SK-N-SH (cell line): ENCODE measurements around the gene ANKS1B. TPM values are rescaled to one million over a fixed set of nuclear protein-coding genes. Genes with fewer than 3 reads are reported as not detected.

Experiments
- CTCF ChIA-PET: fragments of 300-600, 350-600 bp; formaldehyde crosslinking; extraction: SDS; loops from one replicate; lab custom pipeline; 2021; lab: Yijun Ruan, JAX
- POLR2A ChIA-PET: fragments of 350-600 bp; sonication (Branson Sonifier 250); formaldehyde crosslinking; extraction: SDS; loops from one replicate; lab custom pipeline; 2020; ENCODE audit warnings: antibody characterized with exemption, inconsistent platforms; lab: Yijun Ruan, JAX
- DNase-seq: peaks from one replicate; pipeline ENCODE4 v3.0.0; 2012
- H2AFZ ChIP-seq: fragments of 200-600 bp; sonication (generic); 2 replicates; pipeline ENCODE4 v1.8.1; 2016; ENCODE audit warnings: antibody characterized with exemption, mild to moderate bottlenecking, low read depth
- H3F3A ChIP-seq: fragments of 200-600 bp; sonication (generic); replicated peaks from 2 replicates; pipeline ENCODE3; 2016; ENCODE audit warnings: antibody characterized with exemption, mild to moderate bottlenecking; ENCODE audit not compliant: insufficient read depth
- H3K27ac ChIP-seq, 2 experiments: fragments of 200-500 bp in 1 of 2; fragments of 200-600 bp in 1 of 2; sonication (Bioruptor generic) in 1 of 2; sonication (generic), shearing (Covaris generic) in 1 of 2; 2 replicates each; pipeline versions ENCODE4 v1.5.1 to v1.6.1; 2014 to 2016; ENCODE audit warnings: low read depth in 2 of 2, inconsistent platforms in 1 of 2, low read length in 1 of 2, mild to moderate bottlenecking in 1 of 2, mixed read lengths in 1 of 2
- H3K27me3 ChIP-seq: fragments of 200-600 bp; sonication (generic), shearing (Covaris generic); 2 replicates; pipeline ENCODE4 v1.6.1; 2016; ENCODE audit warnings: mixed run types; ENCODE audit not compliant: insufficient read depth
- H3K36me3 ChIP-seq, 2 experiments: fragments of 200-500 bp in 1 of 2; fragments of 200-600 bp in 1 of 2; sonication (Bioruptor generic) in 1 of 2; sonication (generic) in 1 of 2; replicated peaks in 1 of 2; 2 replicates each; pipeline versions ENCODE3 to v1.5.1; 2014 to 2016; ENCODE audit warnings: low read length in 1 of 2, mild to moderate bottlenecking in 1 of 2; ENCODE audit not compliant: insufficient read depth in 2 of 2, control insufficient read depth in 1 of 2
- H3K4me1 ChIP-seq, 2 experiments: fragments of 200-500 bp in 1 of 2; fragments of 200-600 bp in 1 of 2; sonication (Bioruptor generic) in 1 of 2; sonication (generic), shearing (Covaris generic) in 1 of 2; 2 replicates each; pipeline versions ENCODE4 v1.5.1 to v1.6.1; 2014 to 2016; ENCODE audit warnings: low read depth in 1 of 2, low read length in 1 of 2, mixed run types in 1 of 2; ENCODE audit not compliant: insufficient read depth in 2 of 2, control insufficient read depth in 1 of 2
- H3K4me2 ChIP-seq: fragments of 200-600 bp; sonication (generic), shearing (Covaris generic); 2 replicates; pipeline ENCODE4 v1.6.1; 2017; ENCODE audit warnings: mixed run types
- H3K4me3 ChIP-seq, 2 experiments: fragments of 200-500 bp in 1 of 2; fragments of 200-600 bp in 1 of 2; sonication (Bioruptor generic) in 1 of 2; sonication (generic), shearing (Covaris generic) in 1 of 2; 2 replicates each; pipeline versions ENCODE4 v1.5.1 to v1.8.1; 2014 to 2016; ENCODE audit warnings: low read depth in 2 of 2, inconsistent platforms in 1 of 2, low read length in 1 of 2, mild to moderate bottlenecking in 1 of 2, mixed read lengths in 1 of 2, moderate library complexity in 1 of 2
- H3K79me2 ChIP-seq: fragments of 200-600 bp; sonication (generic); 2 replicates; pipeline ENCODE4 v1.8.1; 2017; ENCODE audit warnings: mild to moderate bottlenecking; ENCODE audit not compliant: insufficient read depth
- H3K9ac ChIP-seq: fragments of 200-600 bp; sonication (generic); 2 replicates; pipeline ENCODE4 v1.6.1; 2017; ENCODE audit warnings: mixed run types
- H3K9me2 ChIP-seq: fragments of 200-600 bp; sonication (generic); 2 replicates; pipeline ENCODE4 v1.6.1; 2017; ENCODE audit warnings: mixed run types
- H3K9me3 ChIP-seq: fragments of 200-600 bp; sonication (generic); 2 replicates; pipeline ENCODE4 v1.6.1; 2017; ENCODE audit warnings: mixed run types, mild to moderate bottlenecking, moderate library complexity
- H4K20me1 ChIP-seq: fragments of 200-600 bp; sonication (generic); 2 replicates; pipeline ENCODE4 v1.6.1; 2017; ENCODE audit warnings: mild to moderate bottlenecking, mixed run types; ENCODE audit not compliant: insufficient read depth
- EP300 ChIP-seq, 2 experiments: IDR thresholded peaks; 2 replicates each; pipeline versions ENCODE4 v1.4.0 to v1.6.1; 2012; ENCODE audit warnings: borderline replicate concordance in 1 of 2, low read depth in 1 of 2, low read length in 1 of 2
- EZH2phosphoT487 ChIP-seq: fragments of 200-600 bp; sonication (generic); IDR thresholded peaks from 2 replicates; pipeline ENCODE4 v1.6.1; 2017; ENCODE audit warnings: low read depth, mixed run types, mild to moderate bottlenecking, antibody characterized with exemption, moderate library complexity, borderline replicate concordance
- FOSL2 ChIP-seq: IDR thresholded peaks from 2 replicates; pipeline ENCODE4 v1.4.0; 2012; ENCODE audit warnings: low read depth, mild to moderate bottlenecking, moderate library complexity, borderline replicate concordance
- GABPA ChIP-seq: IDR thresholded peaks from 2 replicates; pipeline ENCODE4 v1.4.0; 2012; ENCODE audit warnings: low read depth, mild to moderate bottlenecking
- MAX ChIP-seq: IDR thresholded peaks from 2 replicates; pipeline ENCODE4 v1.4.0; 2012; ENCODE audit warnings: low read depth
- MXI1 ChIP-seq: IDR thresholded peaks from 2 replicates; pipeline ENCODE4 v1.6.1; 2012; ENCODE audit warnings: mild to moderate bottlenecking, low read depth, low read length, improper control_type of control experiment
- NRF1 ChIP-seq: IDR thresholded peaks from 2 replicates; pipeline ENCODE4 v1.6.1; 2012; ENCODE audit warnings: low read depth, mild to moderate bottlenecking, low read length
- POLR2AphosphoS5 ChIP-seq: IDR thresholded peaks from 2 replicates; pipeline ENCODE4 v1.6.1; 2012; ENCODE audit warnings: low read depth, low read length
- RAD21 ChIP-seq: IDR thresholded peaks from 2 replicates; pipeline ENCODE4 v1.6.1; 2012; ENCODE audit warnings: mild to moderate bottlenecking, low read length
- RCOR1 ChIP-seq: fragments of 150-350 bp; IDR thresholded peaks from 2 replicates; pipeline ENCODE4 v1.6.1; 2017; ENCODE audit warnings: antibody characterized with exemption, low read length
- SMC3 ChIP-seq: IDR thresholded peaks from 2 replicates; pipeline ENCODE4 v1.6.1; 2012; ENCODE audit warnings: low read depth, low read length, improper control_type of control experiment
- TCF12 ChIP-seq: IDR thresholded peaks from 2 replicates; pipeline ENCODE4 v1.4.0; 2012
- USF2 ChIP-seq: fragments of 150-350 bp; IDR thresholded peaks from 2 replicates; pipeline ENCODE4 v1.6.1; 2017; ENCODE audit warnings: antibody characterized with exemption, low read length, low read depth, borderline replicate concordance
- WGBS: methylation state at CpG from one replicate; pipeline ENCODE4 v1.1.6; 2017; ENCODE audit warnings: low lambda C conversion rate; 5-methylcytosine and 5-hydroxymethylcytosine counted together
- polyA plus RNA-seq, 3 experiments: library from polyadenylated mRNA; depleted of rRNA; stranded (reverse); fragments of >200 nt; gene quantifications; 2 replicates each; pipeline ENCODE4 v1.2.3, GENCODE V29; 2012

Gene ANKS1B
- polyA plus RNA-seq, 1 of the 3 experiments (the other 2 are of a cell fraction): 1.8 TPM

- Histone ChIP-seq H4K20me1 (no peaks in the 10 kb centered on the region), H3K4me2 (no peak overlapping the region), H3K9me2 (no peaks in the 10 kb centered on the region), H2AFZ (no peak overlapping the region), H3K9me3 (no peaks in the 10 kb centered on the region), H3F3A (no peaks in the 10 kb centered on the region), H3K4me3 (no peak overlapping the region), H3K9ac (no peak overlapping the region), H3K27me3 (no peaks in the 10 kb centered on the region), H3K36me3 (no peaks in the 10 kb centered on the region), H3K27ac (no peak overlapping the region), H3K4me1 (no peaks in the 10 kb centered on the region), H3K79me2 (no peaks in the 10 kb centered on the region)
- CTCF ChIA-PET: interaction anchor here (1.1 kb wide), 1 partner anchor 14 kb away, joined by 3 read pairs; no protein-coding TSS in a partner anchor
- 63% methylated on average over 3 of the region's 3 CpGs for WGBS
- DNase-seq: no peak
- TF ChIP-seq USF2 (no peak), NRF1 (no peak), GABPA (no peak), SMC3 (no peak), RCOR1 (no peak), FOSL2 (no peak), EP300 (IDR thresholded peaks at IDR 0.05; ENCODE audit: borderline replicate concordance in 1 of 2, low read depth in 1 of 2, low read length in 1 of 2) (no peak), EZH2phosphoT487 (no peak), TCF12 (no peak), RAD21 (no peak)
- POLR2A ChIA-PET: no interaction called here
Observed at GRCh38 chr12:99271071-99271470, 713.7 kb downstream of the ANKS1B start.

GRCh38 chr12:99267038-99267437 is 717.7 kb downstream of the ANKS1B start:
- Histone ChIP-seq H4K20me1 (no peaks in the 10 kb centered on the region), H3K9me3 (no peaks in the 10 kb centered on the region; the same call in 1 of the 2 replicates), H3F3A (no peaks in the 10 kb centered on the region), H3K4me2 (no peak overlapping the region), H3K27me3 (no peaks in the 10 kb centered on the region), H3K4me3 (no peak overlapping the region), H3K4me1 (no peaks in the 10 kb centered on the region), H3K27ac (no peak overlapping the region), H3K9ac (no peak overlapping the region), H3K79me2 (no peaks in the 10 kb centered on the region)
- no peak for DNase-seq
- TF ChIP-seq MXI1 (no peak), EP300 (IDR thresholded peaks at IDR 0.05; ENCODE audit: borderline replicate concordance in 1 of 2, low read depth in 1 of 2, low read length in 1 of 2) (no peak), MAX (no peak), POLR2AphosphoS5 (no peak), SMC3 (no peak), EZH2phosphoT487 (no peak), USF2 (no peak)
- TF ChIP-seq, all 33 proteins: peak for 0
- Histone ChIP-seq H3K36me3 (no peaks in the 10 kb centered on the region), H3K9me2 (no peaks in the 10 kb centered on the region), H2AFZ (no peak overlapping the region)
- ChIA-PET POLR2A (no interaction called here), CTCF (no interaction called here)
